Measurements from ENCODE around the gene KCNAB1. TPM values are rescaled to one million over a fixed set of nuclear protein-coding genes. Genes with fewer than 3 reads are reported as not detected.
"Not testable (repeated sequence)": the region's sequence is repeated elsewhere in the genome, so short reads cannot be mapped to it uniquely, and the experiment has no call there.

Gene KCNAB1
- total and polyA plus RNA-seq, 2 donors (not counting 1 experiment from before 2014, with no cell fraction given) = not detected

DNA sequence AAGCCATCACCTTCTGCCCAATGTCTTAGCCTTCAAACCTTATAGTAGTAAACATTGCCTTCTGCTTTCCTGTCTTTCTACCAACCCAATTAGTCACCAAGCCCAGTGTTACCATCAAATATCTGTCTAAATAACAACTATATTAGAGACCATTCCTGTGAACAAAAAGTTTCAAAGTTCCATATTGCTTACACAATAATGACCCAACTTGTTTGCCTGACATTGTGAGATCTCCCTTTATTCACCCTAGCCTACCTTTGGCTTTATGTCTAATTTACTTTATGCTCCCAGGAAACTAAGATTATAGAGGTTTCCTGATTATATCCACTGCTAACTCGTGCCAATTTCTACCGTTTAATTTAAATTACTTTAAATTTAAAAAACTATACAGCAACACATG lies 26.0 kb upstream of the KCNAB1 start:
- Mint-ChIP-seq H3K27ac (no peak overlapping the region), H3K4me1 (no peaks in the 10 kb centered on the region), H3K27me3 (peaks cover 23% of the 10 kb centered on the region), H3K4me3 (no peak overlapping the region), H3K9me3 (ENCODE audit: insufficient read depth) (no peaks in the 10 kb centered on the region)
- no peak overlapping the region for H3K4me2 ChIP-seq (replicated peaks; ENCODE audit: low read depth, low read length, poor library complexity, severe bottlenecking)
- no peaks in the 10 kb centered on the region for H3K27me3 ChIP-seq (replicated peaks in 1 of 4; ENCODE audit: control extremely low read depth in 1 of 4, control insufficient read depth in 3 of 4, insufficient read depth in 4 of 4, low read length in 3 of 4)
- H4K20me1 ChIP-seq (ENCODE audit: control insufficient read depth, insufficient read depth, low read length, poor library complexity, severe bottlenecking) = no peaks in the 10 kb centered on the region
- H3K4me3 ChIP-seq (ENCODE audit: control extremely low read depth in 1 of 5, extremely low read depth in 1 of 5, insufficient read depth in 1 of 5, low read depth in 2 of 5, low read length in 4 of 5) = no peak overlapping the region
- H3K27ac ChIP-seq (ENCODE audit: low read length in 2 of 2) = no peak overlapping the region
- POLR2A ChIA-PET = no interaction called here
- WGBS (ENCODE audit: insufficient coverage) = no CpG with 5 or more reads among the region's 2 CpGs
- intact Hi-C loops (cut with micrococcal nuclease) = no loop called here
- TF ChIP-seq EZH2 (IDR thresholded peaks at IDR 0.05; ENCODE audit: borderline replicate concordance, insufficient read depth, low read depth, low read length, poor library complexity, severe bottlenecking) = no peak
- TF ChIP-seq, protein P1, sequence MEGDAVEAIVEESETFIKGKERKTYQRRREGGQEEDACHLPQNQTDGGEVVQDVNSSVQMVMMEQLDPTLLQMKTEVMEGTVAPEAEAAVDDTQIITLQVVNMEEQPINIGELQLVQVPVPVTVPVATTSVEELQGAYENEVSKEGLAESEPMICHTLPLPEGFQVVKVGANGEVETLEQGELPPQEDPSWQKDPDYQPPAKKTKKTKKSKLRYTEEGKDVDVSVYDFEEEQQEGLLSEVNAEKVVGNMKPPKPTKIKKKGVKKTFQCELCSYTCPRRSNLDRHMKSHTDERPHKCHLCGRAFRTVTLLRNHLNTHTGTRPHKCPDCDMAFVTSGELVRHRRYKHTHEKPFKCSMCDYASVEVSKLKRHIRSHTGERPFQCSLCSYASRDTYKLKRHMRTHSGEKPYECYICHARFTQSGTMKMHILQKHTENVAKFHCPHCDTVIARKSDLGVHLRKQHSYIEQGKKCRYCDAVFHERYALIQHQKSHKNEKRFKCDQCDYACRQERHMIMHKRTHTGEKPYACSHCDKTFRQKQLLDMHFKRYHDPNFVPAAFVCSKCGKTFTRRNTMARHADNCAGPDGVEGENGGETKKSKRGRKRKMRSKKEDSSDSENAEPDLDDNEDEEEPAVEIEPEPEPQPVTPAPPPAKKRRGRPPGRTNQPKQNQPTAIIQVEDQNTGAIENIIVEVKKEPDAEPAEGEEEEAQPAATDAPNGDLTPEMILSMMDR (IDR thresholded peaks at IDR 0.05) = no peak
- no peaks in the 10 kb centered on the region for H3K4me1 ChIP-seq (ENCODE audit: control insufficient read depth in 2 of 2, insufficient read depth in 2 of 2, low read length in 2 of 2)
- no peaks in the 10 kb centered on the region for H3K36me3 ChIP-seq (replicated peaks in 1 of 2; ENCODE audit: control extremely low read depth in 1 of 2, control insufficient read depth in 1 of 2, extremely low read depth in 1 of 2, insufficient read depth in 2 of 2, low read length in 1 of 2)
- ATAC-seq (ENCODE audit: low read depth) (no peak), DNase-seq (no peak)
- H3K9me3 ChIP-seq (ENCODE audit: control extremely low read depth in 1 of 3, control insufficient read depth in 2 of 3, insufficient read depth in 1 of 3, low read length in 2 of 3) = peaks cover 0 to 7% (median 0%) of the 10 kb centered on the region in 3 donors
- no peaks in the 10 kb centered on the region for H3K79me2 ChIP-seq (ENCODE audit: control insufficient read depth, insufficient read depth, low read length)
- CTCF ChIA-PET = interaction anchor here (0.6 kb wide), 1 partner anchor 359 kb away, joined by 3 read pairs; no protein-coding TSS in a partner anchor
- H3K9ac ChIP-seq (ENCODE audit: low read length) = no peak overlapping the region
- no peak overlapping the region for H2AFZ ChIP-seq (ENCODE audit: insufficient read depth, low read depth, low read length, poor library complexity, severe bottlenecking)

DNA sequence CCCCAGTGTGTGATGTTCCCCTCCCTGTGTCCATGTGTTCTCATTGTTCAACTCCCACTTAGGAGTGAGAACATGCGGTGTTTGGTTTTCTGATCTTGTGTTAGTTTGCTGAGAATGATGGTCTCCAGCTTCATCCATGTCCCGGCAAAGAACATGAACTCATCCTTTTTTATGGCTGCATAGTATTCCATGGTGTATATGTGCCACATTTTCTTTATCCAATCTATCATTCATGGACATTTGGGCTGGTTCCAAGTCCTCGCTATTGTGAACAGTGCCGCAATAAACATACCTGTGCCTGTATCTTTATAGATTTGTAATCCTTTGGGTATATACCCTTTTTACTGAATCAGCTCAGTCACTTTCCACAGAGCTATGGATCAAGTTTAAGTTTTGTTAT lies 24.7 kb upstream of the KCNAB1 start:
- H3K9me3 Mint-ChIP-seq (ENCODE audit: insufficient read depth); H3K79me2 ChIP-seq (ENCODE audit: control insufficient read depth, insufficient read depth, low read length); H3K9ac ChIP-seq (ENCODE audit: low read length); H3K4me2 ChIP-seq (replicated peaks; ENCODE audit: low read depth, low read length, poor library complexity, severe bottlenecking); intact Hi-C loops (cut with micrococcal nuclease); H3K27ac ChIP-seq (ENCODE audit: low read length in 2 of 2); H3K27ac Mint-ChIP-seq; DNase-seq; H3K27me3 ChIP-seq (replicated peaks in 1 of 4; ENCODE audit: control extremely low read depth in 1 of 4, control insufficient read depth in 3 of 4, insufficient read depth in 4 of 4, low read length in 3 of 4); H3K4me3 Mint-ChIP-seq; H3K4me1 ChIP-seq (ENCODE audit: control insufficient read depth in 2 of 2, insufficient read depth in 2 of 2, low read length in 2 of 2); ATAC-seq (ENCODE audit: low read depth); H3K9me3 ChIP-seq (ENCODE audit: control extremely low read depth in 1 of 3, control insufficient read depth in 2 of 3, insufficient read depth in 1 of 3, low read length in 2 of 3); POLR2A ChIA-PET; H3K36me3 ChIP-seq (replicated peaks in 1 of 2; ENCODE audit: control extremely low read depth in 1 of 2, control insufficient read depth in 1 of 2, extremely low read depth in 1 of 2, insufficient read depth in 2 of 2, low read length in 1 of 2); CTCF ChIA-PET; H3K4me3 ChIP-seq (ENCODE audit: control extremely low read depth in 1 of 5, extremely low read depth in 1 of 5, insufficient read depth in 1 of 5, low read depth in 2 of 5, low read length in 4 of 5); H2AFZ ChIP-seq (ENCODE audit: insufficient read depth, low read depth, low read length, poor library complexity, severe bottlenecking); H3K4me1 Mint-ChIP-seq; H4K20me1 ChIP-seq (ENCODE audit: control insufficient read depth, insufficient read depth, low read length, poor library complexity, severe bottlenecking): not testable (repeated sequence)
- peaks cover 20% of the 10 kb centered on the region for H3K27me3 Mint-ChIP-seq
- no CpG with 5 or more reads among the region's 4 CpGs for WGBS (ENCODE audit: insufficient coverage)

Measured in B cell (primary cell).